Measurements from ENCODE around the gene KRT39. TPM values are rescaled to one million over a fixed set of nuclear protein-coding genes. Genes with fewer than 3 reads are reported as not detected.

Gene KRT39
- polyA plus RNA-seq, 3 donors: not detected

GRCh38 chr17:40981115-40981514 is 14.4 kb upstream of the KRT39 start:
- Histone ChIP-seq H3K27me3 (ENCODE audit: control insufficient read depth in 2 of 2, insufficient read depth in 2 of 2, low read length in 2 of 2) (peaks cover 3 to 4% of the 10 kb centered on the region in 2 donors), H3K4me3 (replicated peaks in 1 of 3; ENCODE audit: low read depth in 2 of 3, low read length in 3 of 3) (no peak overlapping the region), H3K27ac (ENCODE audit: low read depth in 1 of 2, low read length in 2 of 2) (no peak overlapping the region), H3K9ac (ENCODE audit: insufficient read depth, low read length, poor library complexity, severe bottlenecking) (no peak overlapping the region), H3K4me2 (replicated peaks; ENCODE audit: extremely low read depth, low read length, poor library complexity, severe bottlenecking) (no peak overlapping the region), H3K36me3 (replicated peaks in 1 of 2; ENCODE audit: control insufficient read depth in 1 of 2, insufficient read depth in 2 of 2, low read length in 2 of 2) (no peaks in the 10 kb centered on the region), H3K4me1 (ENCODE audit: control insufficient read depth in 1 of 2, insufficient read depth in 2 of 2, low read length in 2 of 2) (no peaks in the 10 kb centered on the region), H4K20me1 (ENCODE audit: insufficient read depth, low read length) (no peaks in the 10 kb centered on the region), H3K9me3 (replicated peaks in 1 of 2; ENCODE audit: control insufficient read depth in 1 of 2, insufficient read depth in 1 of 2, low read length in 2 of 2) (no peaks in the 10 kb centered on the region), H3K79me2 (ENCODE audit: insufficient read depth, low read length) (no peaks in the 10 kb centered on the region), H2AFZ (ENCODE audit: insufficient read depth, low read depth, low read length, poor library complexity, severe bottlenecking) (no peak overlapping the region)
- WGBS (ENCODE audit: insufficient coverage): no CpG with 5 or more reads among the region's 5 CpGs
- Mint-ChIP-seq H3K36me3 (no peaks in the 10 kb centered on the region), H3K9me3 (no peaks in the 10 kb centered on the region), H3K4me1 (no peaks in the 10 kb centered on the region), H3K27ac (no peak overlapping the region), H3K4me3 (no peak overlapping the region), H3K27me3 (ENCODE audit: low read depth in 3 of 3) (peaks cover 8 to 13% (median 11%) of the 10 kb centered on the region in 3 donors)
- intact Hi-C loops (cut with micrococcal nuclease): no loop called here
- DNase-seq: no peak
- TF ChIP-seq, protein P1, sequence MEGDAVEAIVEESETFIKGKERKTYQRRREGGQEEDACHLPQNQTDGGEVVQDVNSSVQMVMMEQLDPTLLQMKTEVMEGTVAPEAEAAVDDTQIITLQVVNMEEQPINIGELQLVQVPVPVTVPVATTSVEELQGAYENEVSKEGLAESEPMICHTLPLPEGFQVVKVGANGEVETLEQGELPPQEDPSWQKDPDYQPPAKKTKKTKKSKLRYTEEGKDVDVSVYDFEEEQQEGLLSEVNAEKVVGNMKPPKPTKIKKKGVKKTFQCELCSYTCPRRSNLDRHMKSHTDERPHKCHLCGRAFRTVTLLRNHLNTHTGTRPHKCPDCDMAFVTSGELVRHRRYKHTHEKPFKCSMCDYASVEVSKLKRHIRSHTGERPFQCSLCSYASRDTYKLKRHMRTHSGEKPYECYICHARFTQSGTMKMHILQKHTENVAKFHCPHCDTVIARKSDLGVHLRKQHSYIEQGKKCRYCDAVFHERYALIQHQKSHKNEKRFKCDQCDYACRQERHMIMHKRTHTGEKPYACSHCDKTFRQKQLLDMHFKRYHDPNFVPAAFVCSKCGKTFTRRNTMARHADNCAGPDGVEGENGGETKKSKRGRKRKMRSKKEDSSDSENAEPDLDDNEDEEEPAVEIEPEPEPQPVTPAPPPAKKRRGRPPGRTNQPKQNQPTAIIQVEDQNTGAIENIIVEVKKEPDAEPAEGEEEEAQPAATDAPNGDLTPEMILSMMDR (IDR thresholded peaks at IDR 0.05): no peak

GRCh38 chr17:40980596-40980995 is 13.8 kb upstream of the KRT39 start:
- Histone ChIP-seq H3K4me3 (replicated peaks in 1 of 3; ENCODE audit: low read depth in 2 of 3, low read length in 3 of 3) (no peak overlapping the region), H3K9me3 (replicated peaks in 1 of 2; ENCODE audit: control insufficient read depth in 1 of 2, insufficient read depth in 1 of 2, low read length in 2 of 2) (no peaks in the 10 kb centered on the region), H3K79me2 (ENCODE audit: insufficient read depth, low read length) (no peaks in the 10 kb centered on the region), H4K20me1 (ENCODE audit: insufficient read depth, low read length) (no peaks in the 10 kb centered on the region), H3K4me1 (ENCODE audit: control insufficient read depth in 1 of 2, insufficient read depth in 2 of 2, low read length in 2 of 2) (no peaks in the 10 kb centered on the region), H3K4me2 (replicated peaks; ENCODE audit: extremely low read depth, low read length, poor library complexity, severe bottlenecking) (no peak overlapping the region), H3K9ac (ENCODE audit: insufficient read depth, low read length, poor library complexity, severe bottlenecking) (no peak overlapping the region), H3K36me3 (replicated peaks in 1 of 2; ENCODE audit: control insufficient read depth in 1 of 2, insufficient read depth in 2 of 2, low read length in 2 of 2) (no peaks in the 10 kb centered on the region), H3K27ac (ENCODE audit: low read depth in 1 of 2, low read length in 2 of 2) (no peak overlapping the region), H3K27me3 (ENCODE audit: control insufficient read depth in 2 of 2, insufficient read depth in 2 of 2, low read length in 2 of 2) (peaks cover 2 to 4% of the 10 kb centered on the region in 2 donors), H2AFZ (ENCODE audit: insufficient read depth, low read depth, low read length, poor library complexity, severe bottlenecking) (no peak overlapping the region)
- Mint-ChIP-seq H3K36me3 (no peaks in the 10 kb centered on the region), H3K27ac (no peak overlapping the region), H3K27me3 (ENCODE audit: low read depth in 3 of 3) (peaks cover 7 to 13% (median 11%) of the 10 kb centered on the region in 3 donors), H3K9me3 (no peaks in the 10 kb centered on the region), H3K4me3 (no peak overlapping the region), H3K4me1 (no peaks in the 10 kb centered on the region)
- TF ChIP-seq, protein P1 (IDR thresholded peaks at IDR 0.05): no peak
- DNase-seq: no peak
- intact Hi-C loops (cut with micrococcal nuclease): no loop called here
- 86% methylated on average over 8 of the region's 8 CpGs for WGBS (ENCODE audit: insufficient coverage)

Data from CD14-positive monocyte (primary cell).